Kidney (tissue), 14 donors: ENCODE measurements around the gene ARHGEF7. TPM values are rescaled to one million over a fixed set of nuclear protein-coding genes. Genes with fewer than 3 reads are reported as not detected.

Experiments
- DNase-seq, 5 donors: peaks; one replicate each; pipeline ENCODE4 v3.0.0-alpha.2; 2013 to 2020
- FAIRE-seq: peaks from 2 replicates; lab custom pipeline; 2012; peaks lifted over from hg19 to GRCh38; lab: Jason Lieb, UNC
- H3K27ac ChIP-seq, 2 donors: one replicate each; pipeline ENCODE4 v1.7.0; 2013; ENCODE audit warnings: low read depth in 2 of 2, low read length in 2 of 2, inconsistent platforms in 1 of 2
- H3K27me3 ChIP-seq: one replicate; pipeline ENCODE4 v1.7.1; 2013; ENCODE audit warnings: low read length, inconsistent platforms; ENCODE audit not compliant: control insufficient read depth, insufficient read depth
- H3K36me3 ChIP-seq, 3 donors: one replicate each; pipeline versions ENCODE4 v1.7.0 to v1.7.1; 2013; ENCODE audit warnings: low read length in 3 of 3, control low read depth in 1 of 3, inconsistent platforms in 1 of 3; ENCODE audit not compliant: insufficient read depth in 3 of 3, control insufficient read depth in 2 of 3
- H3K4me1 ChIP-seq, 3 donors: one replicate each; pipeline versions ENCODE4 v1.7.0 to v1.7.1; 2013; ENCODE audit warnings: low read length in 3 of 3, inconsistent platforms in 1 of 3, low read depth in 1 of 3; ENCODE audit not compliant: control insufficient read depth in 2 of 3, insufficient read depth in 2 of 3
- H3K4me3 ChIP-seq, 3 donors: one replicate each; pipeline versions ENCODE4 v1.7.0 to v1.8.1; 2013; ENCODE audit warnings: low read length in 3 of 3, control low read depth in 1 of 3, inconsistent platforms in 1 of 3
- H3K9ac ChIP-seq, 3 donors: one replicate each; pipeline versions ENCODE4 v1.7.0 to v1.7.1; 2013; ENCODE audit warnings: low read length in 3 of 3, control low read depth in 1 of 3, inconsistent platforms in 1 of 3
- H3K9me3 ChIP-seq, 3 donors: one replicate each; pipeline versions ENCODE4 v1.7.0 to v1.7.1; 2013; ENCODE audit warnings: low read length in 3 of 3, control low read depth in 1 of 3, inconsistent platforms in 1 of 3; ENCODE audit not compliant: control insufficient read depth in 2 of 3, insufficient read depth in 1 of 3
- CTCF ChIP-seq: IDR thresholded peaks from 3 replicates; pipeline ENCODE4 v1.5.1; 2012; ENCODE audit warnings: mild to moderate bottlenecking, moderate library complexity, borderline replicate concordance; ENCODE audit not compliant: insufficient read depth; ENCODE audit errors: extremely low read depth
- intact Hi-C: fragments of 100-400 bp; cut with DNase I; formaldehyde crosslinking; loops from one replicate; pipeline ENCODE4 v1.11.1; 2022
- polyA plus RNA-seq: library from polyadenylated mRNA; stranded (reverse); fragments of 350-450 nt; fragmentation: Illumina TruSeq; extraction: RNeasy Lipid Tissue Mini Kit (QIAGEN cat#74804); gene quantifications from one replicate; pipeline ENCODE4 v1.2.3, GENCODE V29; 2014; ENCODE audit warnings: low read depth, low replicate concordance; ENCODE audit not compliant: insufficient read depth
- total RNA-seq: library from RNA; stranded (reverse); fragmentation: NEBNext Ultra II Directional; extraction: Animal tissue kit (Norgen Biotek cat#: 25700); gene quantifications from one replicate; pipeline ENCODE4 v1.2.1, GENCODE V29; 2021
- donor health status: control.
- donor health status: control.
- donor health status: control.
- donor health status: control.
- donor health status: control.
- donor health status: DM: yes; HTN: yes; CAD: no.
- donor health status: Normal renal cell carcinoma (clear cell type).

The ARHGEF7 gene
- total and polyA plus RNA-seq, 2 donors from 2014 or later, result 17.9 to 56.4 TPM

GRCh38 chr13:111275995-111276618, 161.0 kb downstream of the ARHGEF7 start:
- no peak overlapping the region for H3K9ac ChIP-seq
- H3K9me3 ChIP-seq, result no peaks in the 10 kb centered on the region
- no peaks in the 10 kb centered on the region for H3K4me1 ChIP-seq
- peaks cover 5 to 72% (median 29%) of the 10 kb centered on the region in 3 donors for H3K36me3 ChIP-seq
- TF ChIP-seq CTCF, result no peak
- no peak overlapping the region for H3K4me3 ChIP-seq
- H3K27me3 ChIP-seq, result no peaks in the 10 kb centered on the region
- intact Hi-C loops, result no loop called here
- H3K27ac ChIP-seq, result no peak overlapping the region
- FAIRE-seq, result no peak
- no peak for DNase-seq

- H3K36me3 ChIP-seq, result peaks cover 5 to 68% (median 32%) of the 10 kb centered on the region in 3 donors
- no peaks in the 10 kb centered on the region for H3K27me3 ChIP-seq
- no peak for TF ChIP-seq CTCF
- peaks cover 0 to 4% (median 0%) of the 10 kb centered on the region in 3 donors for H3K4me1 ChIP-seq
- no peak for FAIRE-seq
- H3K9ac ChIP-seq, result no peak overlapping the region
- no peak for DNase-seq
- intact Hi-C loops, result no loop called here
- H3K27ac ChIP-seq, result no peak overlapping the region
- no peaks in the 10 kb centered on the region for H3K9me3 ChIP-seq
- no peak overlapping the region for H3K4me3 ChIP-seq
Observed at GRCh38 chr13:111278258-111278657, 163.1 kb downstream of the ARHGEF7 start.

- H3K36me3 ChIP-seq, result peaks cover 8 to 68% (median 38%) of the 10 kb centered on the region in 3 donors
- FAIRE-seq (no peak), DNase-seq (no peak)
- H3K27ac ChIP-seq, result no peak overlapping the region
- H3K9me3 ChIP-seq, result no peaks in the 10 kb centered on the region
- intact Hi-C loops, result no loop called here
- H3K4me3 ChIP-seq, result no peak overlapping the region
- peaks cover 0 to 4% (median 0%) of the 10 kb centered on the region in 3 donors for H3K4me1 ChIP-seq
- no peaks in the 10 kb centered on the region for H3K27me3 ChIP-seq
- no peak for TF ChIP-seq CTCF
- no peak overlapping the region for H3K9ac ChIP-seq
Observed at GRCh38 chr13:111278743-111279652, 163.9 kb downstream of the ARHGEF7 start.
